ENCODE measurements around the gene S100P.

DNA sequence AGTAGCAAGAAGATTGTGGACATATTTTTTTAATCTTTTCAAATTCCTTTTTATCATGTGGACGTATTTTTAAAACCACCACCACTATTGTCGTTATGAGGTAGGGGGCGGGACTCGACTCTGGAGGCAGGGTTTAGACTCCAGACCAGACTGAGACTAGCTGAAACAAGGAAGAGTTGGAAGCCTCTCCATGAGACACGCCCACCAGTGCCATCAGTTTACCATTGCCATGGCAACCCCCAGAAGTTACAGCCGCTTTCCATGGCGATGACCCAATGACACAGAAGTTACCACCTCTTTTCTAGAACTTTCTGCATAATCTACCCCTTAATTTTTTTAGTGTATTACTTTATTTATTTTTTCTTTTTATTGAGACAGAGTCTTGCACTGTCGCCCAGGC, 44.5 kb upstream of the S100P start:
- TF ChIP-seq EZH2phosphoT487 (IDR thresholded peaks at IDR 0.05; ENCODE audit: insufficient read depth, low read depth) (no peak), EZH2 (IDR thresholded peaks at IDR 0.05; ENCODE audit: insufficient read depth, poor library complexity, severe bottlenecking) (no peak)

All from GM23248 (cell line).